Measurements from ENCODE around the gene HMGCLL1.

HMGCLL1 gene

GRCh38 chr6:55578537-55579363 lies at the start of gene HMGCLL1:
Gene HMGCLL1 (minus strand): TSS chr6:55579192. CDS start chr6:55579055, 137 bp downstream.
- DNase-seq: no peak

- no peak for DNase-seq
These were observed 43.0 kb upstream of the HMGCLL1 start for GRCh38 chr6:55621993-55622392.

GRCh38 chr6:55621244-55621643 lies 42.3 kb upstream of the HMGCLL1 start:
- no peak for DNase-seq

GRCh38 chr6:55617272-55617671 lies 38.3 kb upstream of the HMGCLL1 start:
- no peak for DNase-seq

- no peak for DNase-seq
These were observed 25.0 kb upstream of the HMGCLL1 start for GRCh38 chr6:55604021-55604420.

GRCh38 chr6:55601120-55601519 lies 22.1 kb upstream of the HMGCLL1 start:
- no peak for DNase-seq

GRCh38 chr6:55594442-55594841 lies 15.4 kb upstream of the HMGCLL1 start:
- DNase-seq: no peak

- no peak for DNase-seq
These were observed 5.8 kb upstream of the HMGCLL1 start for GRCh38 chr6:55584654-55585354.

GRCh38 chr6:55576811-55577210 lies 2.2 kb downstream of the HMGCLL1 start:
- no peak for DNase-seq

GRCh38 chr6:55574556-55574955 lies 4.4 kb downstream of the HMGCLL1 start:
- DNase-seq: no peak

- DNase-seq: no peak
These were observed 9.4 kb downstream of the HMGCLL1 start for GRCh38 chr6:55569638-55570037.

- no peak for DNase-seq
These were observed 10.1 kb downstream of the HMGCLL1 start for GRCh38 chr6:55568808-55569439.

- no peak for DNase-seq
These were observed 11.4 kb downstream of the HMGCLL1 start for GRCh38 chr6:55567558-55567957.

GRCh38 chr6:55566036-55566710 lies 12.8 kb downstream of the HMGCLL1 start:
- no peak for DNase-seq

GRCh38 chr6:55562318-55562717 lies 16.7 kb downstream of the HMGCLL1 start:
- no peak for DNase-seq

GRCh38 chr6:55560290-55560885 lies 18.6 kb downstream of the HMGCLL1 start:
- DNase-seq: no peak

GRCh38 chr6:55557146-55557545 lies 21.8 kb downstream of the HMGCLL1 start:
- DNase-seq: no peak

- no peak for DNase-seq
These were observed 33.2 kb downstream of the HMGCLL1 start for GRCh38 chr6:55545791-55546190.

- no peak for DNase-seq
These were observed 35.2 kb downstream of the HMGCLL1 start for GRCh38 chr6:55543633-55544309.

- no peak for DNase-seq
These were observed 38.0 kb downstream of the HMGCLL1 start for GRCh38 chr6:55541024-55541423.

GRCh38 chr6:55536391-55536956 lies 42.5 kb downstream of the HMGCLL1 start:
- no peak for DNase-seq

GRCh38 chr6:55531496-55531895 lies 47.5 kb downstream of the HMGCLL1 start:
- DNase-seq: no peak

Measured in CD4-positive, alpha-beta T cell treated with Interleukin-17A for 1 hour (primary cell).